Measurements from ENCODE around the gene NME3.

NME3 gene

DNA sequence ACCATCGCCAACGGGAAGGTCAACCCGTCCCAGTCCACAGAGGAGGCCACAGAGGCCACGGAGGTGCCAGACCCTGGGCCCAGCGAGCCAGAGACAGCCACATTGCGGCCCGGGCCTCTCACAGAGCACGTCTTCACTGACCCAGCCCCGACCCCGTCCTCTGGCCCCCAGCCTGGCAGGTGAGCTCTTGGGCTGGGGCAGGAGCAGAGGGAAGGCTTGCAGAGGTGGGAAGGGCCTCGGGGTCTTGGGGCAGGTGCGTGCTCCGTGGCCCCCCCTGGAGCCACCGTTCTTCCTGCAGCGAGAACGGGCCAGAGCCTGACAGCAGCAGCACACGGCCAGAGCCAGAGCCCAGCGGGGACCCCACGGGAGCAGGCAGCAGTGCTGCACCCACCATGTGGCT lies 5.1 kb downstream of the NME3 start:
- H3K27ac ChIP-seq = no peak overlapping the region
- TF ChIP-seq ZFX (IDR thresholded peaks at IDR 0.05) (no peak), CTCF (conservative IDR thresholded peaks at IDR 0.05) (no peak)

GRCh38 chr16:1765826-1766225 lies 5.5 kb downstream of the NME3 start:
- TF ChIP-seq CTCF (conservative IDR thresholded peaks at IDR 0.05) (no peak), ZFX (IDR thresholded peaks at IDR 0.05) (no peak)
- no peak overlapping the region for H3K27ac ChIP-seq

GRCh38 chr16:1764971-1765370 lies 6.4 kb downstream of the NME3 start:
- TF ChIP-seq ZFX (IDR thresholded peaks at IDR 0.05) (no peak), CTCF (conservative IDR thresholded peaks at IDR 0.05) (no peak)
- H3K27ac ChIP-seq = no peak overlapping the region

DNA sequence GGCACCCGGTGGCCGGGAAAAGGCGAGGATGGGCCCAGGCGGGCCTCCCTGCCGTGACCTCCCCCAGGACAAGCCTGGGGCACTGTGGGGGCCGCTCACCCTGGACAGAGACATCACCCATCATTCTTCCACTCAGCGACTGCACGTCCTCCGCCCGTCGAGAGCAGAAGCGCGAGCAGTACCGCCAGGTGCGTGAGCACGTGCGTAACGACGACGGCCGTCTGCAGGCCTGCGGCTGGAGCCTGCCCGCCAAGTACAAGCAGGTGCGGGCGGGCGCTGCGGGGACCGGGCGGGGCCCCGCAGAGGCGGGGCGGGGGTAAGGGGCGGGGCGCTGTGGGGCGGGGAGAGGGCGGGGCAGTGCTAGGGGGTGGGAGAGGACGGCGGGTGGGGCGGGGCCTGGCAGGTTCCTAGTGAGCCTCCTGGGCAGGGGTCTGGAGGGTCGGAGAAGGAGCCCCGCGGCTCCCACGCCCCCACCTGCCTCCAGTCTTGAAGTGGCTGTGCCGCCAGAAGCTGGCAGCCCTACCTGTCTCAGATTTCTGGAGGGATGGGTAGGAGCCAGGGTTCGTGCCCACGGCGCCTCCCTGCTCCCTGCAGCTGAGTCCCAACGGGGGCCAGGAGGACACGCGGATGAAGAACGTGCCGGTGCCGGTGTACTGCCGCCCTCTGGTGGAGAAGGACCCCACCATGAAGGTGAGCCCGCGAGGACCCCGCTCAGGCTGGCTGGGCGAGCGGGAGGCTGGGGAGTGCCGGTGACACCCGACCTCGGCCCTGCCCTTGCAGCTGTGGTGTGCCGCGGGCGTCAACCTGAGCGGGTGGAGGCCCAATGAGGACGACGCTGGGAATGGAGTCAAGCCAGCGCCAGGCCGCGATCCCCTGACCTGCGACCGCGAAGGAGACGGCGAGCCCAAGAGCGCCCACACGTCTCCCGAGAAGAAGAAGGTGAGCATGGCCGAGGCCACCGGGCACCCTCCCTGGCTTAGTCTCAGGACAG lies 7.5 kb downstream of the NME3 start:
- peak; percentile 15; the same call in 1 of the 2 replicates for TF ChIP-seq CTCF (conservative IDR thresholded peaks at IDR 0.05)
- no peak for TF ChIP-seq ZFX (IDR thresholded peaks at IDR 0.05)
- no peak overlapping the region for H3K27ac ChIP-seq

- no peak overlapping the region for H3K27ac ChIP-seq
- TF ChIP-seq ZFX (IDR thresholded peaks at IDR 0.05) (no peak), CTCF (conservative IDR thresholded peaks at IDR 0.05) (no peak)
Measured at GRCh38 chr16:1762879-1763520, 8.3 kb downstream of the NME3 start.

DNA sequence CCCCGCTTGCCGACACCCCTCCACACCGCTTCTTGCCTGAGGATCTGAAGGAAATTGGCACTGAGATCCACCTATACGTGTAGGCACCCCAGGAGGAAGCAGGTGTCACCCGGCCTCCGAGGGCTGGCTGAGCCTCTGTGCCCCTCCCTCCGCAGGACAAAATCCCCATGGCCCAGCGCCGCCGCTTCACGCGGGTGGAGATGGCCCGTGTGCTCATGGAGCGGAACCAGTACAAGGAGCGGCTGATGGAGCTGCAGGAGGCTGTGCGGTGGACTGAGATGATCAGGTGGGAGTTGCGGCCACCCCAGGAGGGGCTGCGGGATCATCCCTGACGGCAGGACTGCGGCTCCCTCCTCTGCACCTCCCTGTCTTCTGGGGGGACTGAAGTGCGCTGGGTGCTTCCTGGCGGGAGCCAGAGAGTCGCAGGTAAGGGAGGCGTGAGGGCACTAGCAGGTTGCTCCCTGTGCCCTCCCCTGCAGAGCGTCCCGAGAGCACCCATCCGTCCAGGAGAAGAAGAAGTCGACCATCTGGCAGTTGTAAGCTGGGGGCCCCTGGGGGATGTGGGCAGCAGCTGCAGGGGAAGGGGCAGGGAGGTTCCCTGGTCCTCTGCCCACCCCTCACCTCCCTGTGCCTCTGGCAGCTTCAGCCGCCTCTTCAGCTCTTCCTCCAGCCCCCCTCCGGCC lies 9.0 kb downstream of the NME3 start:
- TF ChIP-seq CTCF (conservative IDR thresholded peaks at IDR 0.05) (no peak), ZFX (IDR thresholded peaks at IDR 0.05) (no peak)
- H3K27ac ChIP-seq = no peak overlapping the region
